GM18873 (cell line): Measurements from ENCODE around the gene ZNF667.

ENCODE experiments used
- ATAC-seq: cut with Tn5 transposase; IDR thresholded peaks from one replicate; pipeline ENCODE4 v1.9.1; 2021; ENCODE audit warnings: mild to moderate bottlenecking, moderate library complexity, moderate number of reproducible peaks; ENCODE audit not compliant: unreplicated experiment, low FRiP score

Gene ZNF667

GRCh38 chr19:56393119-56394012 lies 83.8 kb downstream of the ZNF667 start, which contains the start of gene ZNF582:
TSS of gene ZNF582 (minus strand) at chr19:56393534. CDS start at chr19:56391752, 1,782 bp downstream.
- peak; percentile 82 for ATAC-seq
